GM23248 (cell line): Measurements from ENCODE around the gene ZDHHC9.
"Not testable (repeated sequence)": the region's sequence is repeated elsewhere in the genome, so short reads cannot be mapped to it uniquely, and the experiment has no call there.

Experiments used
- EZH2 ChIP-seq: fragments of 200-600 bp; sonication (generic); IDR thresholded peaks from 2 replicates; pipeline ENCODE4 v1.6.1; 2018; ENCODE audit warnings: antibody characterized with exemption, mild to moderate bottlenecking; ENCODE audit not compliant: insufficient read depth, poor library complexity, severe bottlenecking
- EZH2phosphoT487 ChIP-seq: fragments of 200-600 bp; sonication (generic); IDR thresholded peaks from 2 replicates; pipeline ENCODE4 v1.6.1; 2018; ENCODE audit warnings: antibody characterized with exemption, moderate library complexity, mild to moderate bottlenecking, low read depth; ENCODE audit not compliant: insufficient read depth

- TF ChIP-seq EZH2phosphoT487, EZH2: not testable (repeated sequence)
These were observed 8.1 kb upstream of the ZDHHC9 start for GRCh38 chrX:129851825-129852224.
